AML-193 (cell line): ENCODE measurements around the gene ANKLE1.

Source experiments
- DNase-seq, 2 experiments: peaks; one replicate each; lab custom pipeline; 2025; lab: John Stamatoyannopoulos, UW

ANKLE1 gene

DNA sequence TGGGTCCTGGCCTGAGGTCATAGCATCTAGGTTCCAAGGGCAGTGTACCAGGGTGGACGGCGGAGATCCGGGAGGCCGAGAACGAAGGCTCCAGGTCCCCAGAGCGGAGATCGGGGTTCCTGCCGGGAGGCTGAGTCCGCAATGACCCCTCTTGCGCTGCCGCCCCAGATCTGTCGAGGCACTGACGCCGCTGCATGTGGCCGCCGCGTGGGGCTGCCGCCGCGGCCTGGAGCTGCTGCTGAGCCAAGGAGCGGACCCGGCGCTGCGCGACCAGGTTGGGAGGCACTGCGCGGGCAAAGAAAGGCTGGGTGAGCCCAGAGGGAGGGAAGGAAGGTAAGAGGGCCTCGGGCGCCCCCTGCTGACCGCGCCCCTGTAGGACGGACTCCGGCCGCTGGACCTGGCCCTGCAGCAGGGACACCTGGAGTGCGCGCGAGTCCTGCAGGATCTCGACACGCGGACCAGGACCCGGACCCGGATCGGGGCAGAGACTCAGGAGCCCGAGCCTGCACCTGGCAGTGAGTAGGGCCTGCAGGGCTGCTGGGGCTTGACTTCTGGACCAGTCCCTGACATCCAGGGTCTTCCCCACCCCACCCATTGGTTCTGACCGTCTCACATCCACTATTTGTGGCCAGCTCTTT lies 906 bp downstream of the ANKLE1 start:
- DNase-seq: peak; percentile 65 to 69

DNA sequence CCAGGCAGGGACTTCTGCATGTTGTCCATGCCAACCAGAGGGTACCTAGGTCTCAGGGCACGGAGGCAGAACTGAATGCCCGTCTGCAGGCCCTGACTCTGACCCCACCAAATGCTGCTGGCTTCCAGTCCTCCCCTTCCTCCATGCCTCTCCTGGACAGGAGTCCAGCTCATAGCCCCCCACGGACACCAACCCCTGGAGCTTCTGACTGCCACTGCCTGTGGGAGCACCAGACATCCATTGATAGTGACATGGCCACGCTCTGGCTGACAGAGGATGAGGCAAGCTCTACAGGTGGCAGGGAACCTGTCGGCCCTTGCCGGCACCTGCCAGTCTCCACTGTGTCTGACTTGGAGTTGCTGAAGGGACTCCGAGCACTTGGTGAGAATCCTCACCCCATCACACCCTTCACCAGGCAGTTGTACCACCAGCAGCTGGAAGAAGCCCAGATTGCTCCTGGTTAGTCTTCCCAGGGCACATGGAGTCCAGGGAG lies 1.8 kb downstream of the ANKLE1 start:
- no peak for DNase-seq

DNA sequence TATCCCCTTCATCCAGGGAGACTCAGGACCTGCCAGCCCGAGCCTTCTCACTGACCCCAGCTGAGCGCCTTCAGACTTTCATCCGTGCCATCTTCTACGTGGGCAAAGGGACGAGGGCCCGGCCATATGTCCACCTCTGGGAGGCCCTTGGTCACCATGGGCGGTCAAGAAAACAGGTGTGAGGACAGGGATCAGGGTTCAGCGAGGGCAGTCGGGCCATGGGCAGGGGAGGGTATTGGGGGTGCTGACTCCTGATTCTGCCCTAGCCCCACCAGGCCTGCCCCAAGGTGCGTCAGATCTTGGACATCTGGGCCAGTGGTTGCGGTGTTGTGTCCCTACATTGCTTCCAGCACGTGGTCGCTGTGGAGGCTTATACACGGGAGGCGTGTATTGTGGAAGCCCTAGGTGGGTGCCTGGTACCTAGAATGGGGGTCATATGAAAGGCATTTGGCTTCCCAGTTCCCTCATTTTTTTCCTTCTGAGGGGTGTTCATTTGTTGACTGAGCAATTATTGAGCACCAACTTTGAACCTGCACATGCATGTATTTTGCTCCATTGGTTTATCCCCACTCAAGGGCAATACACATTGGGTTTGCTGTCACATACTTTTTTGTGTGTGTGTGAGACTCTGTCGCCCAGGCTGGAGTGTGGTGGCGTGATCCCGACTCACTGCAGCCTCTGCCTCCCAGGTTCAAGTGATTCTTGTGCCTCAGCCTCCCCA lies 3.9 kb downstream of the ANKLE1 start:
- DNase-seq: no peak

DNA sequence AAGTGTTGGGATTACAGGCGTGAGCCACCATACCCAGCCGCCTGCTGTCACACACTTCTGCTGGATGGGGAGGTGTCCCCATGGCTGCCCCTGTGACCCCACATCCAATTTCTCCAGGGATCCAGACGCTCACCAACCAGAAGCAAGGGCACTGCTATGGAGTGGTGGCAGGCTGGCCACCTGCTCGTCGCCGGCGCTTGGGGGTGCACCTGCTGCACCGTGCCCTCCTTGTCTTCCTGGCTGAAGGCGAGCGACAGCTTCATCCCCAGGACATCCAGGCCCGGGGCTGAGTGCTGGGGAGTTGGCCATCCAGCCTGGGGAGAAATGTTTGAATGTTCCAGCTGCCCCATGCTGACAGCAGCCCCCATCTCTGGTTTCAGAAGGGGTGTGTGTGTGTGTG lies 4.6 kb downstream of the ANKLE1 start:
- DNase-seq: no peak

DNA sequence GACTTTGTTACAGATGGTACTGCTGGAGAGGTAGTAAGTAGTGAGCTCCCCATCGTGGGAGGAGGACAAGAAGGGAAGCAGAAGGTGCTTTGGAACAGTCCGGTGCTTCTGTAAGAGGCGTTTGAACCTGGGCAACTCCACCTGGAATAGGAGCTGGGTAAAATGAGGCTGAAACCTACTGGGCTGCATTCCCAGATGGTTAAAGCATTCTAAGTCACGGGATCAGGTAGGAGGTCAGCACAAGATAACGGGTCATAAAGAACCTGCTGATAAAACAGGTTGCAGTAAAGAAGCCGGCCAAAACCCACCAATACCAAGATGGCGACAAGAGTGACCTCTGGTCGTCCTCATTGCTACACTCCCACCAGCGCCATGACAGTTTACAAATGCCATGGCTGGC lies 5.1 kb downstream of the ANKLE1 start:
- DNase-seq: no peak

DNA sequence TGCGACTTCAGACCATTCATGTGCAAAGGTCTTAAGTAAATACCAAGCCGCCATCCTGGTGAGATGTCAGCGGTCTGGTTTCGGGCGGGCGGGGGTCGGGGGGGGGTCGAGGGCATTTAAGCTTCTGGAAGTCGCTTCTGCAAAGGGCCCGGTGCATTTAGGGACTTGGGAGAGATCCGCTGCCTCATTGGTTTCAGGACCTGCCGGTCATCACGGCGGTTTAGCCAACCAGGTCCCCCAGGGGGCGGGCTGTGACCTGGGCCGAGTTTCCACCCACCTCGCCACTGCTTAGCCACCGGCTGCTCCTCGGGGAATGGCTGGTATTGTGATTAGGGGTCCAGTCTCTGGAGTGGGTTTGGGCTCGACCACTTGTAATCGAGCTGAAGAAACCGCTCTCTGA lies 7.8 kb downstream of the ANKLE1 start:
- DNase-seq: no peak

DNA sequence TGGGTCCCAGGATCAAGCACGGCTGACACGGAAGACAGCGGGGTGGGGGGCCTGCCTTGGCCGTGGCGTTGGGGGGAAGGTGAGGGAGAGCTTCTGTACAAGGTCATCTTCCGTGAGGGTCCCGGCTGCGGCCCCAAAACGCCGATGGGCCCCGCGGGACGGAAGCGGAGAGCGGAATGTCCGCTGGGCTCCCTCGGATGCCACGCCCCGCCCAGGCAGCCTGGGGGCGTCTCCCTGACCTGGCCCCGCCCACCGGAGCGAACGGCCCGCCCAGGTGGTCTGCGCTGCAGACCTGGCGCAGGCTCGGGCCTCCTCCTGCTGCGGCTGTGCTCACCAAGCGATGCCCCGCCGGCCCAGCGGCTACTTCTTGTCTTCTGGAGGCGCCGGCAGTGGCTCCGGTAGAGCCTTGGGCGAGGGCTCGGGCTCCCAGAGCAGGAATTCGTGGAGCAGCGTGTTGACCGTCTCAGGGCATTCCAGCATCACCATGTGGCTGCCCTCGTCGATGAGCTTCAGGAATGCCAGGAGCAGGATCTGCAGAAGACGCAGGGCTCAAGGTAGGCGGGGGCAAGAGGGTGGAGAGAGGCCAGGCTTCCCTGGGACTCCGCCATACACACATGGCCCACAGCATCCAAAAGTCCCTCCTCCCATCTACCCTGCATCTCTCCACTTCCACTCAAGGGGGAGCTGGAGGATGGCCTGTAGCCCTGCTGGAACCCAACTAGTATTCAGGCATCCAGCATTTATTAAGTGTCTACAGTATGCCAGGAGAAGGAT lies 10.8 kb downstream of the ANKLE1 start:
- DNase-seq: peak; percentile 70 to 72

DNA sequence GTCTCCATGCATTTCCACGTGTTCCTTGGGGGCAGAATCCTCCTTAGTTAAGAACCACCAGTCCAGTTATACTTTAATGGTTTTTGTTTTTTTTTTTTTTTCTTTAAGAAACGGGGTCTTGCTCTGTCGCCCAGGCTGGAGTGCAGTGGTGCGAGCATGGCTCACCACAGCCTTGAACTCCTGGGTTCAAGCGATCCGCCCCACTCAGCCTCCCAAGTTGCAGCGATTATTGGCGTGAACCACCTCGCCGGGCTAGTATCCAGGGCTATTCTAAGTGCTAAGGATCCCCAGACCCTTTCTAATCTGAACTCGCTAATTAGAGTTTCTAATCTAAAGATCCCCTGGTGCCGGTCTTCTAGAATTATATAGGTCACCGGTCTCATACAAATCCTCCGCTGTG lies 11.9 kb downstream of the ANKLE1 start:
- no peak for DNase-seq

DNA sequence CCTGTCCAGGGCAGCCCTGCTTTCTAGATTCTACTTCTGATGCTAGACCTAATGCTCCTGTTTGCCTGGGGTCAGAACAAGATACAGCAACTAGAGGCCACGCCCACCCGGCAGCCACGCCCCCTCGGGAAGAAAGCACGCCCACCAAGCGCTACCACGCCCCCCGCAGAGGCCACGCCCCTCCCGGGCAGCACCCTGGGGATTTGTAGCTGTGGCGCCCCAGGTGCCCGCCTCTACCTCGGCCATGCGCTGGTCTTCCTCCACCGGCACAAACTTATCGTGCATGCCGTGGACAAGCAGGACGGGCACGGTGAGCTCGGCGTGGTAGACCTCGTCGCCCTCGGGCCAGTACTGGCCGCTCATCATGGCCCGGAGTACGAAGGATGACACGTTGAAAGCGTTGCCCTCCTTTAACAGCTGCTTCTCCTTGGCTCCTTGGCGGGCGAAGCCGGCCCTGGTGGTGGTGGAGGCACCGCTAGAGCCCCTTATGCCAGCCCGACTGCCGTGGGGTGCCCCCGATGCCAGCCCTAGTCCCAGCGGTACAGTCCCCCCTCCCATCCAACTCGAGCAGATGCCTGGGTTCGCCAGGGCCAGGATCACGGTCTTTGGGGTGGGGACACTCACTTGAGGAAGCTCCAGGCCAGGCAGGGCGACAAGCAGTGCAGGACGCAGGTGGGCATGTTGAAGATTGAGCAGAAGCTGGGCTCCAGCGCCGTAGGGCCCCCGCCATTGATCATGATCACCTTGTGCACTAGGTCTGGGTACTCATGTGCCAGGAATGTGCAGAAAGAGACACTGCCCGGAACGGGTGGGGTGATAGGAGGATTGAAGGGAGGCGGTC lies 12.6 kb downstream of the ANKLE1 start:
- no peak for DNase-seq

DNA sequence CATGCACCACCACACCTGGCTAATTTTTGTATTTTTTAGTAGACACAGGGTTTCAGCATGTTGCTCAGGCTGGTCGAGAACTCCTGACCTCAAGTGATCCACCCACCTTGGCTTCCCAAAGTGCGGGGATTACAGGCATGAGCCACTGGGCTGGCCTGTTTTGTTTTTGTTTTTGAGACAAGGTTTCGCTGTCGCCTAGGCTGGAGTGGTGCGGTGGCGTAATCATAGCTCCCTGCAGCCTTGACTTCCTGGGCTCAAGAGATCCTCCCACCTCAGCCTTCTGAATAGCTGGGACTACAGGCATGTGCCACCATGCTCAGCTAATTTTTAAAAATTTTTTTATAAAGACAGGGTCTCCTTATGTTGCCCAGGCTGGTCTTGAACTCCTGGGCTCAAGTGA lies 13.8 kb downstream of the ANKLE1 start:
- peak in 1 of 2 experiments; percentile 3 for DNase-seq

DNA sequence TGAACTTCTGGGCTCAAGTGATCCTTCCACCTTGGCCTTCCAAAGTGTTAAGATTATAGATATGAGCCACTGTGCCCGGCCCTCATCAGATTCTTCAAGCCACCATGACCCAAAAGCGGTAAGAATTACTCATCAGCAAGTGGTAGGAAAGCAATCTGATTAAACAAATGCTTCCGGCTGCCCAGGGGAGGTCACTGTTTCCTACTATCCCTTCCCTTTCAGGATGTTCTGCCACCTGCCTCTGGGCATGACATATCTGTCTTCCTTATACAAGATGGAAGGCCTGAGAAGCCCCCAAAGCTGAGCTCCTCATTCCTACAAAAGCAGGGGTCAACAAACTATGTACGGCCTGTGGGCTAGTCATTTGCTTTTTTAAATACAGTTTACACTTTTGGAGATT lies 14.6 kb downstream of the ANKLE1 start:
- peak; percentile 5 to 14 for DNase-seq

DNA sequence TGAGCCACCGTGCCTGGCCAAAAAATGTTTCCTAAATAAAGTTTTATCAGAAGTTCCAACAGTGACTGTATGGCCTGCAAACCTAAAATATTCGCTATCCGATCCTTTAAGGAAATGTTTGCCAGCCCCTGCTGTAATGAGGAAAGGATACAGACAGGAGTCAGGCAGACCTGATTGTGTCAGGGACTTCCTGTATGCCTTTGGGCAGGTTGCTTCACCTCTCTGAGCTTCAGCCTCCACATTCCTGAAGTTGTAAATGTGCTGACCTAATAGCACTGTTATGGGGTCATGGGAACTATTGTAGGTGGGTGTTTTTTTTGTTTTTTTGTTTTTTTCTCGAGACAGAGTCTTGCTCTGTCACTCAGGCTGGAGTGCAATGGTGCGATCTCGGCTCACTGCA lies 15.3 kb downstream of the ANKLE1 start:
- DNase-seq: no peak

DNA sequence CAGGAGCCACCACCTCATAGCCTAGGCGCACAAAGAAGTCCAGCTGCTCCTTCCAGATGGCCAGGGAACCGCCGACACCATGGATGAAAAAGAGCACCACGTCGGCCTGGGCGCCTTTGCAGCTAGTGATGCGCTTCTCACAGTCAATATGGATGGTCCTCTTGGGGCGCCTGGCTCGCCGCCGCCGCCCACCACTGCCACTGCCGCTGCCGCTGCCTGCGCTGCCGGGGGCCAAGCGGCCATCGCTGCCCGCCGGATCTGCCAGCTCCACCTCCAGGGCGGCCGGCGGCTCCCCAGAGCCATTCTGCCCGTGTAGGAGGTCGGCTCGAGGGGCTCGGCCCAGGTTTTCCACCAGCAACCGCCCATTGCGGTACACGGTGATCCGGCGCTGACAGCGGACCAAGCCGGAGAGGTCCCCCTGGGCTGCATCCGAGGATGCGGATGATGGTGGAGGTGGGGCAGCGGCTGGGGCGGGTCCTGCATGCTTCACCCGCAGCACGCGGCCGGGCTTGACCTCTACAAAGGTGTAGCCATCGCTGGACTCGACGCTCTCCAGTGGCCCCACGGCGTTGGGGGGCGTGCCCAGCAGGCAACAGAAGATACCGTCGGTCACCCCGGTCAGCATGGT lies 19.4 kb downstream of the ANKLE1 start:
- DNase-seq: no peak

DNA sequence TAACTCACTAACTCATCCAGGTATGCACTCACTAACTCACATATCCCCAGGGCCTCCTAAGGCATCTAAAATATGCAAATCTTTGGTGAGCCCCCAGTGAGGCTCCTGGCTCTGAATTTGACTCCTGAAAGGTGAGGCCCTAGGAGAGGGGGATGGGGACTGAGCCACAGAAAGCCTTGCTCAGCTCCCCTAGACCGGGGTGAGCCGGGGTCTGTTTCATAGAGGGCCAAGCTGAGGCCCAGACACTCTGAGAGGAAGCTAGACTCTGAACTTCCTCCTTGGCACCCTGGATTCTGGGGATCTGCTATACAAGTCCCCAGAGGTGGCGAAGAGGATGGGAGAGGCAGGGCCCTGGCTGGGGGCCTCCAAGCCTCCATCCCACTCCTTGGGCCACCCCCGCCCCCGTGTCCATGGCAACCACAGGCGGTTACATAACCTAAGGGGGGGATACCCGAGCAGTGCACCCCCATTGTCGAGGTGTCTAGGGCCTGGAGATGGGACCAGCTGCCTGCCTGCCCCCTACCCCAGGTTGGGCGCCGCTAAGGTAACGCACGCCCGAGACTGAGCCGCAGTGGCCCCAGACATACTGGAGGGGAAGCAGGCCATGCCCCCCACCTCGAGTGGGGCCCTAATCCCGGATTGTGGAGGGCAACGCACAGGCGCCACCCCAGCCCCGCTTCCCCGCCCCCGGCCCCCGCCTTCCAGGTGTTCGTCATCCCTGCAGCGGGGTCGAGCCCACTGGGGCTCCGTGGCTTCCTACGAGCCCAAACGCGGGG lies 20.9 kb downstream of the ANKLE1 start:
- DNase-seq: peak; percentile 27 to 40

DNA sequence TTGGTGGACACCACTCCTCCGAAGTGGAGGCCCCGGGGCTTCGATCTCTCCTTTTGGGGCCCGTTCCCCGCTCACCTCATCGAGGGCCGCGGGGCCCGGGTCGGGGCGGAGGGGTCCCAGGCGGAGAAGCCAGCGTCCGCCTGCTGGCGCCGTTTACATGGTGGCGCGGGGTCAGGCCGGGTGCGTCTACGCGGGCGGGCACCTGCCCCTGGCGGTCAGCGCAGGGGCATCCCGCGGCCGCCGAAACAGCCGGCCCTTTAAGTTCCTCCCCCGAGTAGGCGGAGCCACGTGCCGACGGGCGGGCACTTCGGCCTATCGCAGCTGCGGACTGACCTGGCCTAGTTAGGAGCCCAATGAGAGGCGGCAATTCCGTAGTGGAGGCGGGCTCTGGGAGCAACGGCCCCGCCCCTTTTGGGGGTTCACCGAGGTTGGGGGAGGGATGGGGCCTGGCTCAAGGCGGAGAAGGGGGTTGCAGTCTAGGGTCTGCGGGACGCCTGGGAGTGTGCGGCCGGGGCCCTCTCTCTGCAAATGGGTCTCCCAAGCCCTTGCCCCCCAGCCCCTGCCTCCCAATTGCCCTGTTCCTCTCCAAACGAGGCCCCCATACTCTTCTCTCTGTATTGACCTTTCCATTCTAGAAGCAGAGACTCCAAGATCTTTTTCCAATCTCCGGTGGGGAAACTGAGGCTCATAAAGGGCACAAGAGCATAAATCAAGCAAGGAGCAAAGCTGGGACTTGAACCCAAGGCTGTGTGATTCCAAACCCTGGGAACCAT lies 21.7 kb downstream of the ANKLE1 start, which contains the start of gene ABHD8:
ABHD8 (minus strand) TSS at position 259 of the 773 bp plus-strand sequence. CDS start 1,809 bp downstream, outside the sequence.
- peak; percentile 80 to 85 for DNase-seq

DNA sequence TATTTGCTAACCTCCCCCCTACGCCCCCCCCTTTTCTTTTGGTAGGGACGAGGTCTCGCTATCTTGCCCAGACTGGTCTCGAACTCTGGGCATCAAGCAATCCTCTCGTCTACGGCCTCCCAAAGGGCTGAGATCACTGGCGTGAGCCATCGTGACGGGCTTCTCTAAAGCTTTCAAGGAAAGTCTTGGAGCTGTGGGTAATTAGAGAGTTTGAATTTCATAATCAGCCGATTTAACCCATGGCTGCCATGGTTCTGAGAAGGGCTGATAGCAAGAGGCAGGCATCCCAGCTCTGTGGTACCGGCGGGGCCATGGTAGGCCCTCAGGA lies 22.2 kb downstream of the ANKLE1 start:
- no peak for DNase-seq

DNA sequence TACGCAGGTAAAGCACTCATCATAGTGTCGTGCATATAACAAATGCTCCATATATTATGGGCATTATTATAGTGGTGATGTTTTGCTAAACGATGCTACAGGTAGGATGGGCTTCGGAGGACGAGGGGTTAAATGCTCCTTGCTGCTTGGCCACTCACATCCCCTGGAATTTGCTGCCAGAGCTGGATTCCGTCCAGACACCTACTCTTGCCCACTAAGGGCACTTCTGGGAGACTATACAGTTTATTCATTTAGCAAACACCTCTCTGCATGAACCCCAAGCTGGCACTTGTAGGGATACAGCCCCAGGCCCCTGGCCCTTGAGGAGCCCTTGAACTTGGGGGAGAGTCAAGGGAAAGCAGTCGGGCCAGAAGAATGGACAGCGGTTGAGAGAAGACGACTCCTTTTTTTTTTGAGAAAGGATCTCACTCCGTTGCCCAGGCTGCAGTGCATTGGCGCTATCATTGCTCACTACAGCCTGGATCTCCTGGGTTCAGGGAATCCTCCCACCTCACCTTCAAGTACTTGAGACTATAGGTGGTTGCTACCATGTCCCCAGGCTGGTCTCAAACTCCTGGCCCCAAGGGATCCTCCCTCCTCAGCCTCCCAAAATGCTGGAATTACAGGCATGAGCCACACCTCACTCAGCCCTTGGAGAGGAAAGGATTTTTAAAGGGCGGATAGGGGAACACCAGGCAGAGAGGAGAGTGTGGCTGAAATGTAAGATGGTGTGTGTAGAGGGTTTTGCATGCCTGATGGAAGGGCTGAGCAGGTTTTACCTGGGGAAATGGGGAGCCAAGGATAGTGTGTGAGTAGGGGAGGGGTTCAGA lies 22.9 kb downstream of the ANKLE1 start:
- DNase-seq: no peak

DNA sequence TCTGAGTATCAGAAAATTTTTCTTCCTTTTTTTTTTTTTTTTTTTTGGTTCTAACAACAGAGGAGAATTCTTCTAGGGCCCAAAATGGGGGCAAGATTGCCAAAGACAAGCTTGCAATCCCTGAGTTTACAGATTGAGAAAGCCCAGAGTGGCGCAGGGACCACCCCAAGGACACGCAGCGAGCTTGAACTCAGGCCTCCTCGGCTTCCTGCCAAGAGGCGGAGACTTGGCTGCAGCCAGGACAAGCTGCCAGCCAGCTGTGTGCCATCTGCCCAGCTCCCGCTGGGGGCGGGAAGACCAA lies 23.5 kb downstream of the ANKLE1 start:
- no peak for DNase-seq
